H54 (cell line): ENCODE results near the gene FSD2.
"Not testable (repeated sequence)": the region's sequence is repeated elsewhere in the genome, so short reads cannot be mapped to it uniquely, and the experiment has no call there.

Experiments used
- DNase-seq: peaks from one replicate; pipeline ENCODE4 v3.0.0; 2011; ENCODE audit warnings: low spot score, mixed read lengths; ENCODE audit not compliant: insufficient read length
- FAIRE-seq: peaks from 3 replicates; lab custom pipeline; 2011; peaks lifted over from hg19 to GRCh38; lab: Jason Lieb, UNC
- POLR2A ChIP-seq: IDR thresholded peaks from 2 replicates; pipeline ENCODE4 v1.6.1; 2011; ENCODE audit warnings: low read depth, mild to moderate bottlenecking, low read length

The FSD2 gene

DNA sequence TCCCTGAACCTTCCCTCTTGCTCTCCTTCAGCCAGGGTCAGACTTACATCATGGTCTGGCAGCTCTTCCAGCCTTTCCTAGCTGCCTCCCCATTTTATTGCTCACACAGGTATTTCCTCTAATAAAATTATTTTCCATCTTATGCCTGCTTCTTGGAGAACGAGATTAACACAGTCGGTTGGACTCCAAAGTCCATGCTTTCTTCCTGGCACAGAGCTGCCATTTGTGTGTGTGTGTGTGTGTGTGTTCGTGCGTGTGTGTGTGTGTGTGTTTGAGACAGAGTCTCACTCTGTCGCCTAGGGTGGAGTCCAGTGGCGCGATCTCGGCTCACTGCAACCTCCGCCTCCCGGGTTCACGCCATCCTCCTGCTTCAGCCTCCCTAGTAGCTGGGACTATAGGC lies 15.5 kb downstream of the FSD2 start:
- FAIRE-seq (no peak), DNase-seq (no peak)
- no peak for TF ChIP-seq POLR2A

GRCh38 chr15:82789491-82789890 lies 16.4 kb downstream of the FSD2 start:
- DNase-seq = no peak
- TF ChIP-seq POLR2A = no peak
- FAIRE-seq = no peak

GRCh38 chr15:82788496-82788895 lies 17.4 kb downstream of the FSD2 start:
- DNase-seq (no peak), FAIRE-seq (no peak)
- TF ChIP-seq POLR2A = no peak

GRCh38 chr15:82781349-82781748 lies 24.5 kb downstream of the FSD2 start:
- DNase-seq = no peak
- no peak for FAIRE-seq
- no peak for TF ChIP-seq POLR2A

GRCh38 chr15:82778755-82779154 lies 27.1 kb downstream of the FSD2 start:
- FAIRE-seq = no peak
- TF ChIP-seq POLR2A = no peak

DNA sequence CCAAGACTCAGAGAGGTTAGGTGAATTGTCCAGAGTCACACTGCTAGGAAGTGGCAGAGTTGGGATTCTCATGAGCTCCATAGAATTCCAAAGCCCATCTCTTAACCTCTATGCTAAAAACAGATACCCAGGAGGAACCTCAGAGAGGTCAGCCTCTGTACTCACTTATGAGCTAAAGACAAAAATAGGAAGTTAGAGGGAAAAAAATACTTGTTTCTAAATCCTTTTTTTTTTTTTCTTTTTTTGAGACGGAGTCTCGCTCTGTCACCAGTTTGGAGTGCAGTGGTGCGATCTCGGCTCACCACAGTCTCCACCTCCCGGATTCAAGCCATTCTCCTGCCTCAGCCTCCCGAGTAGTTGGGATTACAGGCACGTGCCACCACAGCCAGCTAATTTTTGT lies 31.4 kb downstream of the FSD2 start:
- DNase-seq (no peak), FAIRE-seq (no peak)
- TF ChIP-seq POLR2A = no peak

More at GRCh38 chr15:82778755-82779154, 27.1 kb downstream of the FSD2 start:
- no peak for DNase-seq

DNA sequence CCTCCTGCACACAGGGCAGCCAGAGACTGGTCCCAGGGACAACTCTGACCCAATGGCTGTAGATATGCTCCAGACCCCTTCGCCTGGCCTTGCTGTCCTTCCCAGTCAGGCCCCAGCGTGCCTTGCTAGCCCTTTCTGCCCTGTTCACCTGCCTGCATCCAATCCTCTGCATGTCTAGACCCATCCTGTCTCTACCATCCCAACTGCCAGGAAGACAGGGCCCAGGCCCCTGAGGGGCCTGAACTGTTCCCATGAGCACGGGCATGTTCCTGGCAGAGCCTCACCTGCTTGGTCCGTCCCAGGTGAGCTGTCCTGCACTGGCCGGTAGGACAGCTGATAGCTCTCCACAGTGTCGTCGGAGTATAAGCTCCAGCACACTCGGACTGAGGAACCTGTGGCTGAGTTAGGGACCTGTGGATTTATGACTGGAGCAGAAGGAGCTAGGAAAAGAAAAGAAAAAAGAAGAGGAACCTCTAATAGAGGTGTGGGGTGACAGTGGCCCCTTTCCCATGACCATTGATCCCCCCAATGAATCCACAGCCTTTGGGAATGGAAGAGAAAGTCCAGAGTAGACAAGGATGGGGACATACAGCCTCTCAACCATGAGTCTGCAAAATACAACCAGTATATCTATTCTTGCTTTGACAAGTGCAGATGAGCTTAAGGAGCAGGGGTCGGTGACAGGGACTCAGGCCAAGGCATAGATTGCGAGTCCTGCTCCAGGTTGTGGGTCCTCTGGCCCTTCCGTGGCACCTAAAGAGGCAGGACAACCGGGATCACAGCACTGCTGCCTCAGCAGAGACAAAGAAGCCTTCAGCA lies 33.9 kb downstream of the FSD2 start:
- FAIRE-seq = no peak
- no peak for TF ChIP-seq POLR2A
- DNase-seq = no peak

DNA sequence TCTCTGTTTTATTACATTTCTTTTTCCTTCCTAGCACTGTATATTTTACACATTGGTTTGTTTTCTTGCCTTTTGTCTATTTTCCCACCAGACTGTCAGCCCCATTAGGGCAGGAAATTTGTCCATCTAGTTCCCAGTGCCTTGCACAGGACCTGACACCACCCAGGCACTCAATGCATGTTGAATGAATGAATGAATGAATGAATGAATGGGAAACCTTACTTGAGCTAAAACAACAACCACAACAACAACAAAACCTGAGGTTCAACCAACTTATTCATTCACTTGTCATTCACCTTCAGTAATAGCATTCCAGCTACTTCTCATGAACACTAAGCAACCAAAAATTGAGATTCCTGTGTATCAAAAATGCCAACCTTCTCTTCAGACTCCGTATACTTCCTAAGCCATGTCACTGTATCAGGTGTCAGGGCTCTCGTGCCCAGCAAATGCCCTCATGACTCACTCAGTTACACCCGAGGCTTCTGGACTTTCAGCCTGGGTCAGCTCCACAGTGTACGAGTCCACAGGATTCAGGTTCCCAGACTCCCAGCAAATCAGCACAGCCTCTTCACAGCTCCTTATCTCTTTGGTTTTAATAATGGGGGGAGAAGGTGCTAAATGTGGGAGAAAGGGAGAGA lies 37.3 kb downstream of the FSD2 start:
- TF ChIP-seq POLR2A = no peak
- DNase-seq (peak; percentile 12), FAIRE-seq (no peak)

DNA sequence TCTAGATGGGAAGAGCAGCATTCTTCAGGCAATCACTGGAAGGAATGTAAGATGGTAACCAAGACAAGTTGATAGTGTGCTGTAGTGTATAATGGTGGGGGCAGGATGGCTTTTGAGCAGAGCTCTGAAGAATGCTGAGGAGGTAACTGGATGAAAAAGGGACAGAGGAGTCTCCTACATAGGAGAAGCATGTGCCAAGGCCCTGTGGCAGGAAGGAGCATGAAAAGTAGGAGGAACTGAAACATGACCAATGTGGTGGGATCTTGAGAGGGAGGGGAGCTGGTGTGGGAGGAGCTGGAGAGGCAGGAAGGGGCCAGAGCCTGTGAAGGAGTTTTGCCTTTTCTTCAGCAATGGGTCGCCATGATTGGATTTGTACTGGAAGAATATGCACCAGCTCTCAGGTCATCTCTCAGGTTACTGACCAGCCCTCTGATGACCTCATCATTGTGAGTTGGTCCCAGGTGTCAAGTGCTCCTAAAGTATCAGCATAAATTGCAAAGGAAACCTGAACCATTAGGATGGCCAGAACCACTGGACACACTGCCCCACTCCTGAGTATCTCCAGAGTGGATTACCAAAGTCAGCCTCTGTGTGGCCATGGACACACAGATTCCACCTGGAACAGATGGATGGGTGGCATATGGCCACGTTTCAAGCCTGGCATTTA lies 38.6 kb downstream of the FSD2 start:
- TF ChIP-seq POLR2A = no peak
- DNase-seq (no peak), FAIRE-seq (no peak)

DNA sequence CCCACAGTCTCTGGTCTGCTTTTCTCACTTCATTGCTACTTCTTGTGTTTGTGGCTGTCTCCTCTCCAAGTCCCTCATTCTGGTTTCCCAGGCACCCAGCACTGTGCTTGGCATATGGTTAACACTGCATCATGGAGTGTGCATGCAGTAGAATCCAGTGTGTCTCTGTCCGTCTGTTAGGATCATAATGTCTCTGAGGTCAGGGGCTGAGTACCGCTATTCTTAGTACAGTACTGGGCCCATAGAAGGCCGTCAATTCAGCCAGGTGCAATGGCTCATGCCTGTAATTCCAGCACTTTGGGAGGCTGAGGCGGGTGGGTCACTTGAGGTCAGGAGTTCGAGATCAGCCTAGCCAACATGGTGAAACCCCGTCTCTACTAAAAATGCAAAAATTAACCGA lies 39.7 kb downstream of the FSD2 start:
- not testable (repeated sequence) for FAIRE-seq, DNase-seq

DNA sequence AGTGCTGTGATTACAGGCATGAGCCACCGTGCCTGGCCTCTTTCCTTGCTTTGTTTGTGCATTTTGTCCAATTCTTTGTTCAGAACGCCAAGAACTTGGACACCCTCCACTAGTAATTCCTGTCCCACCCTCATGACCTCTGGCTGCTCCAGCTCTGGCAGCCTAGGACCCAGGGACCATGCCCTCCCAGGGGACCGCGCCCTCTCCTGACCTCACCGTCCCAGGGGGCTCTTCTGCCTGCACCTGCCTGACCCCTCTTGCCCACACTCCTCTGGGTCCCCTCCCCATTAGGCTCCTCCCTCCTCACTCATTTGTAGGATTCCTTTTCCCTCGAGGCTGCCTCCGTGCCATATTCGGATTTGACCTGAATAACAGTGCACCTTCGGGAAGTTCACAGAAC lies 41.1 kb downstream of the FSD2 start:
- FAIRE-seq = no peak
- no peak for TF ChIP-seq POLR2A

GRCh38 chr15:82764117-82764490 lies 41.8 kb downstream of the FSD2 start:
- DNase-seq = no peak
- FAIRE-seq = no peak
- no peak for TF ChIP-seq POLR2A

More for the DNA sequence above, 41.1 kb downstream of the FSD2 start:
- DNase-seq = no peak

GRCh38 chr15:82763361-82764116 lies 42.3 kb downstream of the FSD2 start:
- no peak for FAIRE-seq
- DNase-seq = no peak
- no peak for TF ChIP-seq POLR2A

GRCh38 chr15:82751308-82751707 lies 54.6 kb downstream of the FSD2 start:
- FAIRE-seq = no peak
- no peak for TF ChIP-seq POLR2A
- DNase-seq = no peak
